Measurements from ENCODE around the gene MOB3A. TPM values are rescaled to one million over a fixed set of nuclear protein-coding genes. Genes with fewer than 3 reads are reported as not detected.

Gene MOB3A
- total and polyA plus RNA-seq, 10 of the 15 experiments (the other 5 are each of a cell fraction or from before 2014, with no cell fraction given) = 7.5 to 229 (median 79.4) TPM

DNA sequence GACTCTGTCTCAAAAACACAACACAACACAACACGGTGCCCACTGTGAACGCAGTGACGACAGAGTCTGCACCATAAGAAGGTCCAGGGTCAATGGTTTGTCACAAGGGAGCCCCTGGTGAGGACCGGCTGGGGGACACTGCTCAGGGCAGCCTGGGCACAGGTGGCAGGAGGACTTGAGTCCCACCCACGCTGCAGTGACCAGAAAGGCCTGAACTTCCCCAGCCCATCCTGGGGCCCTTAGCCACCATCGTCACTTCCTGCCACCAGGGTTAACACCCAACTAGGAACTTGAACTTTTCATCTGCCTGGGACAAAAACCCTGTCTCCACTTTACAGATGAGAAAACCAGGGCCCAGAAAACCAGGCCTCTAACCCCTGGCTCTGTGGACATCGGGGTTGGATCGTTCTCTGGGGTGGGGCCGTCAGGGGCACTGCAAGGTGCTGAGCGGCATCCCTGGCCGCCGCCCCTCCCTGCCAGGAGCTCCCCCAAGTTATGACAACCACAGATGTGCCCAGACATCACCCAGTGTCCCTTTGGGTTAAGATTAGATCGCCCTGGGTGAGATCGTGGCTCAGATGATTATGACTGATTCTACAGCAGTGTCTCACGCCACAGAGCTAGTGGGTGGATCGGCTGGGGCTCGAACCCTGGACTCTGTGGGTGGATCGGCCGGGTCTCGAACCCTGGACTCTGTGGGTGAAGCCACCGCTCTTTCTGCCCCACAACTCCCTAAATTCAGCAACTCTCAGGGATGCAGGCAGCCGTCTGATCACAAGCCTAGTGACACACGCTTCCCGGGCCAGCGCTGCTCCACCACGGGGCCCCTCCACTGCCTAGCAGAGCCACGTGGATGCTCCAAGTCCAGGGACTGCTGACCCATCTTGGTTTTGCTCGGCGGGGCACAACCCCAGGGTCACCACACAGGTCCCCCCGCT lies 14.0 kb downstream of the MOB3A start (continued):
- TF ChIP-seq, protein P1, sequence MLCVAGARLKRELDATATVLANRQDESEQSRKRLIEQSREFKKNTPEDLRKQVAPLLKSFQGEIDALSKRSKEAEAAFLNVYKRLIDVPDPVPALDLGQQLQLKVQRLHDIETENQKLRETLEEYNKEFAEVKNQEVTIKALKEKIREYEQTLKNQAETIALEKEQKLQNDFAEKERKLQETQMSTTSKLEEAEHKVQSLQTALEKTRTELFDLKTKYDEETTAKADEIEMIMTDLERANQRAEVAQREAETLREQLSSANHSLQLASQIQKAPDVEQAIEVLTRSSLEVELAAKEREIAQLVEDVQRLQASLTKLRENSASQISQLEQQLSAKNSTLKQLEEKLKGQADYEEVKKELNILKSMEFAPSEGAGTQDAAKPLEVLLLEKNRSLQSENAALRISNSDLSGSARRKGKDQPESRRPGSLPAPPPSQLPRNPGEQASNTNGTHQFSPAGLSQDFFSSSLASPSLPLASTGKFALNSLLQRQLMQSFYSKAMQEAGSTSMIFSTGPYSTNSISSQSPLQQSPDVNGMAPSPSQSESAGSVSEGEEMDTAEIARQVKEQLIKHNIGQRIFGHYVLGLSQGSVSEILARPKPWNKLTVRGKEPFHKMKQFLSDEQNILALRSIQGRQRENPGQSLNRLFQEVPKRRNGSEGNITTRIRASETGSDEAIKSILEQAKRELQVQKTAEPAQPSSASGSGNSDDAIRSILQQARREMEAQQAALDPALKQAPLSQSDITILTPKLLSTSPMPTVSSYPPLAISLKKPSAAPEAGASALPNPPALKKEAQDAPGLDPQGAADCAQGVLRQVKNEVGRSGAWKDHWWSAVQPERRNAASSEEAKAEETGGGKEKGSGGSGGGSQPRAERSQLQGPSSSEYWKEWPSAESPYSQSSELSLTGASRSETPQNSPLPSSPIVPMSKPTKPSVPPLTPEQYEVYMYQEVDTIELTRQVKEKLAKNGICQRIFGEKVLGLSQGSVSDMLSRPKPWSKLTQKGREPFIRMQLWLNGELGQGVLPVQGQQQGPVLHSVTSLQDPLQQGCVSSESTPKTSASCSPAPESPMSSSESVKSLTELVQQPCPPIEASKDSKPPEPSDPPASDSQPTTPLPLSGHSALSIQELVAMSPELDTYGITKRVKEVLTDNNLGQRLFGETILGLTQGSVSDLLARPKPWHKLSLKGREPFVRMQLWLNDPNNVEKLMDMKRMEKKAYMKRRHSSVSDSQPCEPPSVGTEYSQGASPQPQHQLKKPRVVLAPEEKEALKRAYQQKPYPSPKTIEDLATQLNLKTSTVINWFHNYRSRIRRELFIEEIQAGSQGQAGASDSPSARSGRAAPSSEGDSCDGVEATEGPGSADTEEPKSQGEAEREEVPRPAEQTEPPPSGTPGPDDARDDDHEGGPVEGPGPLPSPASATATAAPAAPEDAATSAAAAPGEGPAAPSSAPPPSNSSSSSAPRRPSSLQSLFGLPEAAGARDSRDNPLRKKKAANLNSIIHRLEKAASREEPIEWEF (IDR thresholded peaks at IDR 0.05; ENCODE audit: insufficient replicate concordance, low read depth, low read length) = no peak
- no peak for TF ChIP-seq TCF7 (IDR thresholded peaks at IDR 0.05; ENCODE audit: borderline replicate concordance)
- 0 out of 3 replicates have a peak, but pooled peaks have one; percentile 17 for TF ChIP-seq POU2F2 (IDR thresholded peaks at IDR 0.05; ENCODE audit: borderline replicate concordance, low read depth, low read length)
- TF ChIP-seq SMAD5 (IDR thresholded peaks at IDR 0.05; ENCODE audit: low read depth) = no peak
- TF ChIP-seq, protein P2, sequence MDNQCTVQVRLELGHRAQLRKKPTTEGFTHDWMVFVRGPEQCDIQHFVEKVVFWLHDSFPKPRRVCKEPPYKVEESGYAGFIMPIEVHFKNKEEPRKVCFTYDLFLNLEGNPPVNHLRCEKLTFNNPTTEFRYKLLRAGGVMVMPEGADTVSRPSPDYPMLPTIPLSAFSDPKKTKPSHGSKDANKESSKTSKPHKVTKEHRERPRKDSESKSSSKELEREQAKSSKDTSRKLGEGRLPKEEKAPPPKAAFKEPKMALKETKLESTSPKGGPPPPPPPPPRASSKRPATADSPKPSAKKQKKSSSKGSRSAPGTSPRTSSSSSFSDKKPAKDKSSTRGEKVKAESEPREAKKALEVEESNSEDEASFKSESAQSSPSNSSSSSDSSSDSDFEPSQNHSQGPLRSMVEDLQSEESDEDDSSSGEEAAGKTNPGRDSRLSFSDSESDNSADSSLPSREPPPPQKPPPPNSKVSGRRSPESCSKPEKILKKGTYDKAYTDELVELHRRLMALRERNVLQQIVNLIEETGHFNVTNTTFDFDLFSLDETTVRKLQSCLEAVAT (IDR thresholded peaks at IDR 0.05) = peak; percentile 58
- TF ChIP-seq SIX5 (IDR thresholded peaks at IDR 0.05; ENCODE audit: low read depth, low read length, severe bottlenecking) = no peak
- TF ChIP-seq EGR1 (IDR thresholded peaks at IDR 0.05; ENCODE audit: borderline replicate concordance in 1 of 2, low read depth in 2 of 2, low read length in 2 of 2) = peak in 1 of 2 experiments; percentile 79; a peak in 2 of 3 replicates
- no peak for TF ChIP-seq BCL11A (IDR thresholded peaks at IDR 0.05; ENCODE audit: low read depth, low read length)
- peak; percentile 19 for TF ChIP-seq MEF2B (IDR thresholded peaks at IDR 0.05; ENCODE audit: partially characterized antibody, poor library complexity, severe bottlenecking)
- TF ChIP-seq, protein P3, sequence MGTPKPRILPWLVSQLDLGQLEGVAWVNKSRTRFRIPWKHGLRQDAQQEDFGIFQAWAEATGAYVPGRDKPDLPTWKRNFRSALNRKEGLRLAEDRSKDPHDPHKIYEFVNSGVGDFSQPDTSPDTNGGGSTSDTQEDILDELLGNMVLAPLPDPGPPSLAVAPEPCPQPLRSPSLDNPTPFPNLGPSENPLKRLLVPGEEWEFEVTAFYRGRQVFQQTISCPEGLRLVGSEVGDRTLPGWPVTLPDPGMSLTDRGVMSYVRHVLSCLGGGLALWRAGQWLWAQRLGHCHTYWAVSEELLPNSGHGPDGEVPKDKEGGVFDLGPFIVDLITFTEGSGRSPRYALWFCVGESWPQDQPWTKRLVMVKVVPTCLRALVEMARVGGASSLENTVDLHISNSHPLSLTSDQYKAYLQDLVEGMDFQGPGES (IDR thresholded peaks at IDR 0.05) = no peak
- no peak for TF ChIP-seq NFIC (IDR thresholded peaks at IDR 0.05; ENCODE audit: low read depth, low read length)
- TF ChIP-seq TAF1 (IDR thresholded peaks at IDR 0.05; ENCODE audit: borderline replicate concordance, low read depth, low read length) = no peak
- TF ChIP-seq FOXK2 (IDR thresholded peaks at IDR 0.05) = no peak
- peak; percentile 76 for TF ChIP-seq MXI1 (IDR thresholded peaks at IDR 0.05; ENCODE audit: low read depth, low read length)
- peak; percentile 79 for TF ChIP-seq CREB1 (IDR thresholded peaks at IDR 0.05; ENCODE audit: low read depth)
- TF ChIP-seq RB1 (IDR thresholded peaks at IDR 0.05; ENCODE audit: borderline replicate concordance) = peak; percentile 25; the same call in 1 of the 2 replicates
- no peak for TF ChIP-seq NFYA (IDR thresholded peaks at IDR 0.05; ENCODE audit: borderline replicate concordance, low read depth, low read length)
- peak; percentile 4 for TF ChIP-seq SP1 (IDR thresholded peaks at IDR 0.05; ENCODE audit: low read depth, low read length)
- no peak for TF ChIP-seq ZZZ3 (IDR thresholded peaks at IDR 0.05; ENCODE audit: control insufficient read depth, insufficient read length, low read depth)
- TF ChIP-seq ATF7 (IDR thresholded peaks at IDR 0.05; ENCODE audit: low read depth) = no peak

Data from GM12878 (cell line).